ENCODE data around the gene AMH.

Gene AMH

DNA sequence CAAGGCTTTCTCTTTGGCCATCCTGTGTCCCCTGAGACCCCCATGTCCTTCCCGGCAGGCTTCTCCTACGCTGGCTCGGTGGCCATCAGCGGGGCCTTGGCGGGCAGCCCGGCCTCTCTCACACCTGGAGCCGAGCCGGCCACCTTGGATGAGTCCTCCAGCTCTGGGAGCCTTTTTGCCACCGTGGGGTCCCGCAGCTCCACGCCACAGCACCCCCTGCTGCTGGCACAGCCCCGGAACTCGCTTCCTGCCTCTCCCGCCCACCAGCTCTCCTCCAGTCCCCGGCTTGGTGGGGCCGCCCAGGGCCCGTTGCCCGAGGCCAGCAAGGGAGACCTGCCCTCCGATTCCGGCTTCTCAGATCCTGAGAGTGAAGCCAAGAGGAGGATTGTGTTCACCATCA lies 27.2 kb upstream of the AMH start:
- DNase-seq, result no peak

DNA sequence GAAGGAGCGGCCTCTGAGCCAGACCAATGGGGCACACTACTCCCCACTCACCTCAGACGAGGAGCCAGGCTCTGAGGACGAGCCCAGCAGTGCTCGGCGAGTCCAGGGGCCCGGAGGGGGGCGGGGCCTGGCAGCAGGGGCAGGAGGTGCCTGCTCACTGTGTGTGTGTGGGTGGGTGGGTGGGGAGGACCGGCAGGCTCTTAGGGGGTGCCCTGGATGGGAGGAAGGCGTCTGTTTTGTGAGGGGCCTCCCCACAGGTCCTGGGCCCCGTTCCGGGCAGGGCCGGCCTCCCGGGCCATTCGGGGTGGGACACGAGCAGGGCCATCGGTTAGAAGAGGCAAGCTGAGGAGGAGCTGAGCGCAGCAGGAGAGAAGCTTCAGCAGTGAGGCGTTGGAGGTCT lies 25.7 kb upstream of the AMH start:
- DNase-seq, result no peak

DNA sequence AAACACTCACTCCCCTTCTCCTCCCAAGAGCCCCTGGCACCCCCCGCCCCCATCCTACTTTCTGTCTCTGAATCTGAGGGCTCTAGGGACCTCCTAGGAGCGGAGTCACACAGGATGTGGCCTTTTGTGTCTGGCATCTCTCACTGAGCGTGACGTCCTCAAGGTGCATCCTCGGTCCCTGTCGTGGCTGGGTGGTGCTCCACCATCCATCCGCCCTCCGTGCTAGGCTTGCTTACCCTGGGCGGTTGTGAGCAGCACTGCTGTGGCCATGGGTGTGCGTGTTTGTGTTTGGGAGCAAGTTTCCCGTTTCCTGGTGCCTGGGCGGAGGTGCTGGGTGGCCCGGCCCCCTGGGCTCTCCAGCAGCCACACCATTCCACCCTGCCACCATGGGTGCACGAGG lies 25.2 kb upstream of the AMH start:
- DNase-seq, result no peak

DNA sequence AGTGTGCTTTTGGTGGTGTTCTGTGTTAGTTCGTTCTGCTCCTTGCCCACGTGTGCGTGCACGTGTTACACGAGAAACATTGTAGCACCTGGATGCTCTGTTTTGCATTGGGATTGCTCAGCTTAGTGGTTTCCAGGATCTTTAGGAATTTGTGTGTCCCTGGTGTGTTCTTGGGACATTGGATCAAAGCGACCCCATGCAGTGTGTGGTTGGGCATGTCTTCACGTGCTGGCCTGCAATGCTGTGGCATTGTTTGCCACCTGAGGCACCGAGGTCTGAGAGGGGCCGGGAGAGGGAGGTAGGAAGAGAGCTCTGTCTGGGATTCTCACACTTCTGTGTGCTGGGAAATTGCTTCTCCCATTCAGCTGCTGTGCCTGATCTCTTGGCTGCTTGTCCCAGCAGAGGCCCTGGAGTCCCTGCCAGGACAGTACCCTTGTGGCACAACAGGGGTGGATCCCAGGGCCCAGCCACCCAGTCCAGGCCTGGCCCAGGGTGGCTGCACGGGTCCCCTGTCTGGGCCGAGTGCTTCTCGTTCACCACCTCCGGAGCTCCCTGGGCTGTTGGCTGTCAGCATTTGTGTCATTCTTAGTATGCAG lies 24.3 kb upstream of the AMH start:
- no peak for DNase-seq

DNA sequence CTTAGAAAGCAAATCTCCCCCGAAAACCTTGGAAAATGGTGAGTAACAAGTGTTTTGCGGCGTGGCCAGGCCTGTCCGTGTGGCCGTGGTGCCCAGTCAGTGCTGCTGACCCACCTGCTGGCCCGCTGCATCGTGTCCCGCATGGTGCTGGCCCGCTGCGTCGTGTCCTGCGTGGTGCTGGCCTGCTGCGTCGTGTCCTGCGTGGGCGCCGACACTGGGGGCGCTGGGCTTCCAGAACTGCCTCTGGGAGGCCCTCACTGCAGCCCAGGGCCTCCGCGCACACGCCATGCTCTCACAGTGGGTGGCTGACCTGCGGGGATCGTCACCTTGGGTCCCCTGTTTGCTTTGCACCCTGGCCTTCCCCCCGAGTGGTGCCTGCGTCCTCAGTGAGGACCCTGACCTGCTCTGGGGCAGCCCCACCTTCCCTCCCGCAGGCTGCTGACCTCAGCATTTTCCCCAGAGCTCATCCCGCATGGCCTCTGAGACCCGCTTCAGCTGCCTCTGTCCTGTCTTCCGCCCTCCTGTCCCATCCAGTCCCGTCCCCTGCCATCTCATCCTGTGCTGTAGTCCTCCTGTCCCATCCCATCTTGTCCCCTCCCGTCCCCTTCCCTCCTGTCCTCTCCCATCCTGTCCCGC lies 23.6 kb upstream of the AMH start:
- no peak for DNase-seq

DNA sequence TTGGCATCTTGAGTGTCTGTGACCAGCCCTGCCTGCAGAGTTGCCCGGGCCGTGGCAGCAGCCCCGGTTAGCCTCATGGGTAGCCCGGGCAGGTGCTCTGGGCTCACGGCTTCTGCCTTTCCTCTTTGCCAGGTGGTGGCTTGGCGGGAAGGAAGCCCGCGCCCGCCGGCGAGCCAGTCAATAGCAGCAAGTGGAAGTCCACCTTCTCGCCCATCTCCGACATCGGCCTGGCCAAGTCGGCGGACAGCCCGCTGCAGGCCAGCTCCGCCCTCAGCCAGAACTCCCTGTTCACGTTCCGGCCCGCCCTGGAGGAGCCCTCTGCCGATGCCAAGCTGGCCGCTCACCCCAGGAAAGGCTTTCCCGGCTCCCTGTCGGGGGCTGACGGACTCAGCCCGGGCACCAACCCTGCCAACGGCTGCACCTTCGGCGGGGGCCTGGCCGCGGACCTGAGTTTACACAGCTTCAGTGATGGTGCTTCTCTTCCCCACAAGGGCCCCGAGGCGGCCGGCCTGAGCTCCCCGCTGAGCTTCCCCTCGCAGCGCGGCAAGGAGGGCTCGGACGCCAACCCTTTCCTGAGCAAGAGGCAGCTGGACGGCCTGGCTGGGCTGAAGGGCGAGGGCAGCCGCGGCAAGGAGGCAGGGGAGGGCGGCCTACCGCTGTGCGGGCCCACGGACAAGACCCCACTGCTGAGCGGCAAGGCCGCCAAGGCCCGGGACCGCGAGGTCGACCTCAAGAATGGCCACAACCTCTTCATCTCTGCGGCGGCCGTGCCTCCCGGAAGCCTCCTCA lies 22.9 kb upstream of the AMH start:
- no peak for DNase-seq

DNA sequence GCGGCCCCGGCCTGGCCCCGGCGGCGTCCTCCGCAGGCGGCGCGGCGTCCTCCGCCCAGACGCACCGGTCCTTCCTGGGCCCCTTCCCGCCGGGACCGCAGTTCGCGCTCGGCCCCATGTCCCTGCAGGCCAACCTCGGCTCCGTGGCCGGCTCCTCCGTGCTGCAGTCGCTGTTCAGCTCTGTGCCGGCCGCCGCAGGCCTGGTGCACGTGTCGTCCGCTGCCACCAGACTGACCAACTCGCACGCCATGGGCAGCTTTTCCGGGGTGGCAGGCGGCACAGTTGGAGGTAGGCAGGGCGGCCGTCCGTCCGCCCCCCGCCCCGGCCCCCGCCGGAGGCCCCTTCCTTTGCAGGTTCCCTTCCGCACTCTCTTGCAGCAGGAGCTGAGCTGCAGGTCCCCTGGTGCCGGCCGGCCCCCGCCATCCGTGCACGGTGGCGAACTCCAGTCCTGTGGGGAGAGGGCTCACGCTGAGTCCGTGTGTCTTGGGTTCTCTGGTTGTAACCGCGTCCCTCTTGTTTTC lies 22.2 kb upstream of the AMH start:
- DNase-seq, result no peak

DNA sequence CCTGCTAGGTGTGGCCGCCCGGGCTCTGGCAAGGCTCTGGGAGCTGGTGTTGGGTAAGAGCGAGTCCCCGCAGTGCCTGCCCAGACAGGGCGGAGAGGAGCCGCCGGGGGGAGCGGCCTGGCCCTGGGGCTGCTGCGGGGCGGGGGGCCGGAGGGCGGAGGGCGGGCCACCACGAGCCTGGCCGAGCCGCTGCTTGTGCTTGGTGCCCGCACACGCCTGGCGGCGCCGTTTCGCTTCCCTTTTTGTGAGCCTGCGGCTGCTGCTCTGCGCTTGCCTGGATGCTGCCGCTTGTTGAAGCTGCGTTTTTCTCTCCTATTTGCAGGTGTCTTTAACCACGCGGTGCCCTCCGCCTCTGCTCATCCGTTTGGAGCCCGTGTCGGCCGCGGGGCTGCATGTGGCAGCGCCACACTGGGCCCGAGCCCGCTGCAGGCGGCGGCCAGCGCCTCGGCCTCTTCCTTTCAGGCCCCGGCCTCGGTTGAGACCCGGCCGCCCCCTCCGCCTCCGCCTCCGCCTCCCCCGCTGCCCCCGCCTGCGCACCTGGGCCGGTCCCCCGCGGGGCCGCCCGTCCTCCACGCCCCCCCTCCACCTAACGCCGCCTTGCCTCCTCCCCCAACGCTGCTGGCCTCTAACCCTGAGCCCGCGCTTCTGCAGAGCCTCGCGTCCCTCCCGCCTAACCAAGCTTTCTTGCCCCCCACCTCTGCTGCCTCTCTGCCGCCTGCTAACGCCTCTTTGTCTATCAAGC lies 21.5 kb upstream of the AMH start:
- DNase-seq, result no peak

DNA sequence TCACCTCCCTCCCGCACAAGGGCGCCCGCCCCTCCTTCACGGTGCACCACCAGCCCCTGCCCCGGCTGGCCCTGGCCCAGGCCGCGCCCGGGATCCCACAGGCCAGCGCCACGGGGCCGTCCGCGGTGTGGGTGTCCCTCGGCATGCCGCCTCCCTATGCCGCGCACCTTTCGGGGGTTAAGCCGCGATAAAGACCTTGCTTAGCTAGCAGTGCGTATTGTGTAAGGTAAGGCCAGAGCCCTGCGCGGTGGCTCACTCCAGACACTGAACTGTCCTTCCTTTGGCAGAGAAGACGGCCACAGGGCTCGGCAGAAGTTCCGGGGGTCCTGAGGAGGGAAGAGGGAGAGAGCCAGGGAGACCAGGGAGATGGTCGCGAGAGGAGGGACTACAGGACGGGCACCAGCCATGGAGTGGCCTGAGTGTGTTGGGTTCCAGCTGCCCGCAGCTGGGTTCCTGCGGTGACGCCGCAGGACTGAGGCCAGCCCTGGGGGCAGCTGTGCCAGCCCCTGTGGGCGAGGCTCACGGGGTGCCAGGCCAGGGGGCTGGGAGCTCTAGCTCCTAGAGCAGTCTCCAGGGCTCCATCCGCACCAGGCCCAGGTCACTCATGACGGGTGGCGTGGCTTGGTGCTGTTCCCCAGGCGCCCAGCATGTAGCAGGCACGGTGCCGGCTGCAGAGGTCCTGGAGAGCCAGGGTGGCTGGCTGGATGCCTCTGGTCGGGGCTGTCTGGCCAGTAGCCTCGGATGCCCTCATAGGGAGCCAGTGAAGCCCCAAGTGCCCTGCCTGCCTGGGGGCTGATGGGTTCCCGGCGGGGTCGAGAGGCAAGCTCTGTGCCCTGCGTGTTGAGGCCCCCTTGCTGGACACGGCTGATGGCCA lies 20.7 kb upstream of the AMH start:
- no peak for DNase-seq

DNA sequence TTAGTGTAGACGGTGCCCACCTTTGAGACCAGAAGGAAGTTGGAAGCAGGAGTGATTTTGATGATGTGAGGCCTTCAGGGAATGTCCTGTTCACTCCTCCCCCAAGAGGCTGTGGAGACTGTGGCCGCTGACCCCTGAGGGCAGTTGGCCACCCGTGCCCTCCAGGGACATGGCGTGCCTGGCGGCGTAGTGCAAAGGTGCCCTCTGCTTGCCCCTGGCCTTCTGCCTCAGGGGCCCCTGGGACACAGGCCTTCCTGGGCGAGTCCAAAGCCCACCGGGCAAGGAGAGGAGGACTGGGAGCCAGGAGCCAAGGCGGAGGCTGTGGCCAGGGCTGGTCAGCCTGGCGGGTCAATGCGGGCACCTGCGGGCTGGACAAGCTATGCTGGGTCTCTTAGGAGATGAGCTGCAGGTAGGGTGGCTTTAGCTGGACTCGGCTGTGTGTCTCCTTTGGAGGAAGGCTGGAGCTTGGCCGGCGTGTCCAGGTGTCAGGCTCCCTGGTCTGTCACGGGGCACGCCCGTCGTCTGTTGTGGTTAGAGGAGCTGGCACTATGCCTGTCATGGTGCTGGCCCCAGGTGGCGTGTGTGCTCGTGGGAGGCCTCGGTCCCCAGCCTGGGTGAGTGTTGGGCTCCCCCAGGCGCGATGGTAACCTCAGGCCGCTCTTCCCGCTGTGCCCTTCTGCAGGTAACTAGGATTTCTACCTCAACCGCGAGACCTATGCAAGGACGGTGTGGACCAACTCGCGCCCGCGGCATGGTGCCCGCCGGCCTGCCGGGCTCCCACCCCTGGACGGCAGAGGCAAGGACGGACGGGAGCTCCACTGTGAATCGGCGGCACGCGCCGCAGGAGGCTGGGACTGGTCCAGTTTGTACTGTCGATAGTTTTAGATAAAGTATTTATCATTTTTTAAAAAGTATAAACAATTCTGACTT lies 19.8 kb upstream of the AMH start:
- no peak for DNase-seq

DNA sequence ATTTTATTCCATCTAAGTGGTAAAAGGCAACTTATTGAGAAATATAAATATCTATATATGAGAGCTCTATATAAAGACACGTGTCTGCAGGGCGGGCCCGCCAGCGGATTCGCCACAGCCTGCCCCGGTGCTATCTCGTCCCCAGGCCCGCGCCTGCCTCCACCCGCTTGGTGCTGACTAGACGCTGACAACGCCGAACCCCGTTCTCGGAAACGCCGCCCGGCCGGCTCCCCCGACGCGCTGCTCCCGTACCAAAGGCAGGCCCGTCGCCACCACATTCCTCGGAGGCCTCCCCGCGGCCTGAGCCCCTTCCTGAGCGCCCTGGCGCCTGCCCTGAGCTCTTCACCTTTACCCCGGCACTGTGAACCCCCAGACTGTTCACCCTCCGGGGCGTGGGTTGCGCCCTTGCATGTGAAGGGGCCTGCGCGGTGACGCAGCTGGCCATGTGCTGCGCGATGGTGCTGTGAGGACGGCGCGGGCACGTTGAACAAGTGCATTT lies 19.0 kb upstream of the AMH start:
- no peak for DNase-seq

DNA sequence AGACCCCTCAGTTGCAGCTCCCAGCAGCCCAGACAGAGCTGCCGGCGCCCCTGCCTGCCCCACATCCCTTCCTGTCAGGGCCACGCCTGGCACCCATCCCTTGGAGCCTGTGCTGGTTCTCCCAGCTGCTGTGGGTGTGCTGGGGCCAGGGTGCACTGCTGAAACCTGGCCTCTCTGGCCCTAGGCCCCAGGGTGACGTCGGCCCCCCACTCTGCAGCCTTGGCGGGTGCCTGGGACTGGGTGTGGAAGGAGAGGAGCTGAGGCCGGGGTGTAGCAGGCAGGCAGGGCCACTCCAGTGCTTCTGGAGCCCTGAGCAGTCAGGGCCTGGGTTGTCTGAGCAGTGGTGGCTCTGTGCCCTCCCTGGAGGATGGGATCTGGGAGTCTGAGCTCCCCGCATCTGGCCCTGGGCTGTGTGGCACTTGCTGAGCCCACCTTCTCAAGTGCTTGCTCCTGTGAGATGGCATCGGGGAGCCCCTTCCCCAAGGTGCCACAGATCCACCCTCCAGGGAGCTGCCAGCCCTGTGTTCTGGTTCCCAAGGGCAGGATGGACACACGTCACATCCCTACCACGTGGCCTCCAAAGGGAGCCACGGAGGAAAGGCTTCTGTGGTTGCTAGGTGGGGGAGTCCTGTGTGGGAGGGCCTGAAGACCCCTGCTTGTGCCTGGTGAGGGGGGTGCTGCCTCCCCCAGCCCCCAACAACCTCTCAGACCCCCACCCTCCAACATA lies 18.2 kb upstream of the AMH start:
- DNase-seq, result no peak

DNA sequence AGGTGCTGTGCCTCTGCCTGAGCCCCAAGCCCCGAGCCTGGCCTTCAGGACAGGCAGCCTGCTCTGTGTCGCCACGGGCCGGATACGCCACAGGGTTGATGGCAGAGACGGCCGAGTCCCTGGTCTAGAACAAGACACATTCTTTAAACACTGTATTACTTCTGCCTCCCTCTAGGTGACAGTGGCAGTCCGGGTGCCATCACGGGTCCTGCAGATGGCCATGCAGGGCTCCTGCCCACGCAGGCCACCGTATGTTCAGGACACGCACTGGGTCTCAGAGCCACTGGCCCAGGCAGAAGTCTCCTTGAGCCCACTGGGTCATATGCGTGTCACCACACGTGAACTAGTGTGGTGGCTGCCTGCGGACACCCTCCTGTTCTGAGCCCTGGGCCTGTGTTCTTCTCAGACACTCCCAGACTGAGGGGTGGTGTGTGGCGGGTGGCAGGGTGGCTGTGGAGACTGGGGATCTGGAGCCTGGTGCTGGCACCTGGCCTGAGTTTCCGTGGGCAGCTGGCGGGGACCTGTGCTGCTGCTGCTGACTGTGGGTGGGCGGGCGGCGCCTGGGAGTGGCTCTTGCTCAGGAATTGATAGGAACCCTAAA lies 17.4 kb upstream of the AMH start:
- DNase-seq, result no peak

DNA sequence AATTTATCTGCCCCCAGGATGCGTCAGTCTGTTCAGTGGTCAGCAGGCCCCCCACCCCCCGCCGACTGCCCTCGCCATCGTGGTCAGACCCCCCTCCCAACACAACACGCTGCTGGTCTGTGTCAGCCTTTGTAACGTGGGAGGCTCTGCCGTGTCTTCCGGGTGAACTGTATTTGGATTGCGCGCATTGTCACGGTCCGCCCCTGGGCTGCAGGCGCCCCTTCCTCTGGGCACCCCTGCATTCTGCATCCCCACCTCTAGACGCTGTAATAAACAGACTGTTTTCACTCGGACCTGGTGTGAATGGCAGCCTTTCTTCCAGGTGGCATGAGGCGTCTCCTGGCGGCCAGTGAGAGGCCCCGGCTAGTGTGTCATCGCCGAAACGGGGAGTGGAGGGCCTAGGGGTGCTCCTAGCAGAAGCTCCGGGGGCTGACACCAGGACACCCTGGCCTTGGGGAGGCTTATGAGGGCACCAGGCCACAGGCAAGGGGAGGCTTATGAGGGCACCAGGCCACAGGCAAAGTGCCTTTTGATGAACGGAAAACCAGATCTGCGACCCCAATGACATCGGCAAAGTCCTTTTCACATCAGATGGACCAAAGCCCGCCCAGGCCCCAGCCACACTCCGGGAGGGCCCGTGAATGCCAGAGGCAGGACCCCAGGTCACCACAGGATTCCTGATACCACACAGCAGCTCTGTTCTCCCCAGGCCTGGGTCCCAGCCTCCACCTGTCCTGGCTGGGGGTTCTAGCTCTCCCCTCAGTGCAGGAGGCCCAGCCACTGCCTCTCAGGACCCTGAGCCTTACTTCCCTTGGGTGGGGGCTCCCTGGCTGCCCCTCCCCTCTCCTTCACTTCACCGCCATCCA lies 16.6 kb upstream of the AMH start:
- no peak for DNase-seq

DNA sequence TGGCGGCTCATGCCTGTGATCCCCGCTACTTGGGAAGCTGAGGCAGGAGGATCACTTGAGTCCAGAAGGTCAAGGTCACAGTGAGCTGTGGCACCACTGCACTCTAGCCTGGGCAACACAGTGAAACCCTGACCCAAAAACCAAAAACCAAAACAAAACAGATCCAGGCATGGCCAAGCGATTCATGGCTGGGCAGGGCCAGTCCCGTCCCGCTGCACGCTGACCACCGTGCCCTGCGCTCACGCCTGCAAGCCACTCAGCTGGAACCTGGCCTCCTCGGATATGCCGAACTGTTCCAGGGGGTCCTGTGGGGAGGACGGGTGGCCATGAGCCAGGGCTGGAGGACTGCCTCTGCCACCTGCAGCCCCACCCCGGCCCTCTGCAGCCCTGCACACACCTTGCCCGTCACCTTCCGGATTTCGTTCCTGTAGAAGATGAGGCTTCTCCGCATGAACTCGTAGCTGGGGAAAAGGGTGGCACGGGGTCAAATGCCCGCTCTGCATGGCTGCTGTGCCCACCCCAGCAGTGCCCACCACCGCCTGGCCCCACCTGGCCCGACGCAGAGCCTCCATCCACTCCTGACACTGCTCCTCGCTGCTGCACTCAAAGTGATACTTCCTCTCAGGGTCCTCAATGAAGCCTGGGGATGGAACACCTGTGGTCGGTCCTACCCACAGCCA lies 15.4 kb upstream of the AMH start:
- no peak for DNase-seq

DNA sequence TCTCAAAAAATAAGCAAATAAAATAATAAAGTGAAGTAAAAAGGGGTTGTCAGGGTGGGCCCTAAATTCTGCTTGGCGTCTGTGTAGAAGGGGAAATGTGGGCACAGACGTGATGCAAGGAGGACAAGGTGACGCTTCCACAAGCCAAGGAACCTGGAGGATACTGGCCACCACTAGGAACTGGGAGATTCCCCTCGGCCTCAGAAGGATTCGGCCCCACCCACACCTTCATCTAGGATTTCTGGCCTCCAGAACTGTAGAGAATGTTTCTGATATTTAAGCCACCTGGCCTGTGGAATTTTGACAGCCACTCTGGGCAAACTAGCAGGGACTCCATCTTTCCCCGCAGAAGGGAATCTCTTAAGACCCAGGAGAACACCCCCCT lies 14.1 kb upstream of the AMH start:
- no peak for DNase-seq

DNA sequence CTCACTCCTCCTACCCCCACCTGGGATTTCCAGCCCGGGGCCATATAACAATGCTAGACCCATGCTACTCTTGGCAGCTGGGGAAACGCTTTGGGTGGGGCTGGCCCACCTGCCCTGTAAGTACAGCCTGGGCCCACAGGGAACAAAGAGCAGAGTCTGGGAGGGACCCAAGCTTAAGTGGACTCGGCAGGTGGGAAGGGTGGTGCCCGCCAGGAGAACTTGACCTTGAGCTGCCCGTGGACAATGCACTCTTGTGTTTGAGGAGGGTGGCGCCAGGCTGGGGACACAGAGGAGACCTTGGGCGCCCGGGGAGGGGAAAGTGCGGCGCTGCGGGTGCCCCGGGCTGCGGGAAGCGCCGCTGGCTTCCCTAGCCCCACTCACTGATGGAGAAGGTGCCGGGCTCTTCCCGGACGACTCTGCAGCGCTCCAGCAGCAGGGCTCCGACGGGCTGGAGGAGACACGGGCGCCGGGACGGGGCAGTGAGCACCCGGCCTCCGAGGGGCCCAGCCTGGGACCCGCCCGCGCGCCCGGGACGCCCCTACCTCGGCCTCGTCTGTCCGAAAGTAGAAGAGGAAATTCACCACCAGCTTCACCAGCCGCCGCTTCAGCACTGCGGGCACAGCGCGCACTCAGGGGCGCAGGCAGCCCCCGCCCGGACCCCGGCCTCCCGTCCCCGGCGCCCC lies 13.6 kb upstream of the AMH start:
- DNase-seq, result no peak

DNA sequence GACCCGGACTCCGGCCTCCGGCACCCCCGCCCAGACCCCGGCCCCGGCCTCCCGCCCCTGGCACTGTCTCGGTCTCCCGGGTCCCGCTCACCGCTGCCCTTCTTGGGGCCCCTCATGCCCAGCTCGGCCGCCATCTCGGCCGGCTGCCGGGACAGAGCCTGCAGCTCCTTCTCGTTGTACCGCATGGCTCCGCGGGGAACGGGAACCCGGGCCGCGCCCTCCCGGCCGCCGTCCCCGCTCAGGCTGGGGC lies 13.1 kb upstream of the AMH start:
- no peak for DNase-seq

Data from activated naive CD4-positive, alpha-beta T cell (primary cell).